ENCODE results near the gene TMEM181. TPM values are rescaled to one million over a fixed set of nuclear protein-coding genes. Genes with fewer than 3 reads are reported as not detected.
A peak's percentile ranks its signal among the peaks of the same experiment; 100 is the strongest.
"Not testable (repeated sequence)": the region's sequence is repeated elsewhere in the genome, so short reads cannot be mapped to it uniquely, and the experiment has no call there.

Gene TMEM181
- total RNA-seq: 32.8 and 33.5 TPM in 2 replicates
- polyA plus RNA-seq (2012): 15.7 TPM

- peak; percentile 86 for DNase-seq (ENCODE audit: low read depth)
Measured at GRCh38 chr6:158559895-158560835, at the start of gene TMEM181. TSS of gene TMEM181 (plus strand) at chr6:158560091. CDS start at chr6:158560225, 134 bp downstream.

- DNase-seq (ENCODE audit: low read depth): no peak
Measured at GRCh38 chr6:158512809-158513208, 47.1 kb upstream of the TMEM181 start.

GRCh38 chr6:158514176-158514575 lies 45.7 kb upstream of the TMEM181 start:
- no peak for DNase-seq (ENCODE audit: low read depth)

- DNase-seq (ENCODE audit: low read depth): peak; percentile 27
Measured at GRCh38 chr6:158514991-158515390, 44.9 kb upstream of the TMEM181 start.

GRCh38 chr6:158516098-158516497 lies 43.8 kb upstream of the TMEM181 start:
- DNase-seq (ENCODE audit: low read depth): no peak

GRCh38 chr6:158517038-158517437 lies 42.9 kb upstream of the TMEM181 start:
- DNase-seq (ENCODE audit: low read depth): no peak

GRCh38 chr6:158517581-158517980 lies 42.3 kb upstream of the TMEM181 start:
- DNase-seq (ENCODE audit: low read depth): no peak

GRCh38 chr6:158518191-158519127 lies 41.4 kb upstream of the TMEM181 start:
- peak; percentile 87 for DNase-seq (ENCODE audit: low read depth)

GRCh38 chr6:158519300-158519699 lies 40.6 kb upstream of the TMEM181 start:
- DNase-seq (ENCODE audit: low read depth): no peak

- no peak for DNase-seq (ENCODE audit: low read depth)
Measured at GRCh38 chr6:158519761-158520160, 40.1 kb upstream of the TMEM181 start.

GRCh38 chr6:158520975-158521374 lies 38.9 kb upstream of the TMEM181 start:
- DNase-seq (ENCODE audit: low read depth): not testable (repeated sequence)

- no peak for DNase-seq (ENCODE audit: low read depth)
Measured at GRCh38 chr6:158521759-158522158, 38.1 kb upstream of the TMEM181 start.

GRCh38 chr6:158522616-158523015 lies 37.3 kb upstream of the TMEM181 start:
- DNase-seq (ENCODE audit: low read depth): no peak

- DNase-seq (ENCODE audit: low read depth): no peak
Measured at GRCh38 chr6:158524311-158524710, 35.6 kb upstream of the TMEM181 start.

GRCh38 chr6:158527858-158528257 lies 32.0 kb upstream of the TMEM181 start:
- DNase-seq (ENCODE audit: low read depth): not testable (repeated sequence)

GRCh38 chr6:158528826-158529225 lies 31.1 kb upstream of the TMEM181 start:
- no peak for DNase-seq (ENCODE audit: low read depth)

GRCh38 chr6:158529629-158530028 lies 30.3 kb upstream of the TMEM181 start:
- DNase-seq (ENCODE audit: low read depth): no peak

GRCh38 chr6:158531566-158531965 lies 28.3 kb upstream of the TMEM181 start:
- DNase-seq (ENCODE audit: low read depth): peak; percentile 37

- DNase-seq (ENCODE audit: low read depth): no peak
Measured at GRCh38 chr6:158531970-158532369, 27.9 kb upstream of the TMEM181 start.

GRCh38 chr6:158536084-158536890 lies 23.6 kb upstream of the TMEM181 start:
- peak; percentile 83 for DNase-seq (ENCODE audit: low read depth)

Measured in myocyte (in vitro differentiated cells).